K562 (cell line): ENCODE data around the gene TOR1AIP2. TPM values are rescaled to one million over a fixed set of nuclear protein-coding genes. Genes with fewer than 3 reads are reported as not detected.
A peak's percentile ranks its signal among the peaks of the same experiment; 100 is the strongest.

Experiments
- ATAC-seq: fragments of 200-7000 bp; cut with Tn5 transposase; 3 replicates; pipeline ENCODE4 v1.9.1; 2020; ENCODE audit warnings: moderate library complexity
- BruUV-seq: library from RNA; stranded (reverse); fragments of 400-500 nt; replicated peaks from 2 replicates; lab custom pipeline; 2021; lab: Mats Ljungman, UMichigan
- CTCF ChIA-PET: fragments of 300-600 bp; formaldehyde crosslinking; extraction: SDS; loops from one replicate; lab custom pipeline; 2021; ENCODE audit warnings: low intra/inter-chr PET ratio; lab: Yijun Ruan, JAX
- POLR2A ChIA-PET: fragments of 300-600, 350-650 bp; sonication (Branson Sonifier 250); formaldehyde crosslinking; extraction: SDS; loops from one replicate; lab custom pipeline; 2021; ENCODE audit warnings: antibody characterized with exemption, inconsistent platforms; lab: Yijun Ruan, JAX
- DNase-seq, 4 experiments: peaks; one replicate each; pipeline versions ENCODE4 v3.0.0 to v3.0.0-alpha.2; 2011 to 2018; ENCODE audit warnings: low spot score in 3 of 4, mixed read lengths in 3 of 4; ENCODE audit errors: extremely low read depth in 1 of 4
- FAIRE-seq: peaks from 2 replicates; lab custom pipeline; 2011; peaks lifted over from hg19 to GRCh38; lab: Jason Lieb, UNC
- H2AFZ ChIP-seq: 2 replicates; pipeline ENCODE4 v1.6.0; 2011; ENCODE audit warnings: low read depth, low read length, control low read depth, inconsistent platforms
- H3K27ac ChIP-seq: fragments of 200-600 bp; 3 replicates; pipeline ENCODE4 v1.8.0; 2011; ENCODE audit warnings: low read depth, mild to moderate bottlenecking, control low read depth, inconsistent platforms, low read length, moderate library complexity, mixed read lengths; ENCODE audit errors: extremely low read depth
- H3K27me3 ChIP-seq, 2 experiments: fragments of 300-600 bp in 1 of 2; 2 replicates in 1 of 2; 3 replicates in 1 of 2; pipeline versions ENCODE4 v1.6.0 to v1.8.0; 2011; ENCODE audit warnings: inconsistent platforms in 2 of 2, low read length in 2 of 2, mild to moderate bottlenecking in 1 of 2, mixed read lengths in 1 of 2, moderate library complexity in 1 of 2; ENCODE audit not compliant: control insufficient read depth in 2 of 2, insufficient read depth in 2 of 2
- H3K36me3 ChIP-seq: fragments of 300-600 bp; 3 replicates; pipeline ENCODE4 v1.8.0; 2011; ENCODE audit warnings: mild to moderate bottlenecking, low read length, inconsistent platforms; ENCODE audit not compliant: control insufficient read depth, insufficient read depth
- H3K4me1 ChIP-seq, 2 experiments: fragments of 200-600 bp in 1 of 2; replicated peaks in 1 of 2; 2 replicates in 1 of 2; 3 replicates in 1 of 2; pipeline versions ENCODE4 v1.5.1 to v1.8.0; 2011; ENCODE audit warnings: inconsistent platforms in 2 of 2, low read length in 2 of 2, mild to moderate bottlenecking in 1 of 2, mixed read lengths in 1 of 2, moderate library complexity in 1 of 2; ENCODE audit not compliant: control insufficient read depth in 2 of 2, insufficient read depth in 2 of 2
- H3K4me2 ChIP-seq: 2 replicates; pipeline ENCODE4 v1.6.1; 2011; ENCODE audit warnings: low read length, control low read depth, inconsistent platforms, mixed read lengths; ENCODE audit not compliant: insufficient read depth
- H3K4me3 ChIP-seq: fragments of 200-600 bp; sonication (generic), shearing (Covaris generic); 2 replicates; pipeline ENCODE4 v1.5.1; 2016; ENCODE audit warnings: control low read depth, inconsistent platforms
- H3K79me2 ChIP-seq: fragments of 200-600 bp; 3 replicates; pipeline ENCODE4 v1.8.0; 2011; ENCODE audit warnings: low read length, inconsistent platforms; ENCODE audit not compliant: control insufficient read depth, insufficient read depth
- H3K9ac ChIP-seq, 2 experiments: 2 replicates each; pipeline versions ENCODE4 v1.6.0 to v1.6.1; 2011; ENCODE audit warnings: low read depth in 2 of 2, low read length in 2 of 2, control low read depth in 1 of 2, inconsistent platforms in 1 of 2, mild to moderate bottlenecking in 1 of 2, mixed read lengths in 1 of 2; ENCODE audit not compliant: insufficient read depth in 1 of 2
- H3K9me1 ChIP-seq: one replicate; pipeline ENCODE4 v1.6.0; 2011; ENCODE audit warnings: inconsistent platforms, mild to moderate bottlenecking, low read length, moderate library complexity; ENCODE audit not compliant: control insufficient read depth, insufficient read depth
- H3K9me3 ChIP-seq: replicated peaks from 2 replicates; pipeline ENCODE4 v1.5.1; 2011; ENCODE audit warnings: low read depth, low read length, inconsistent platforms; ENCODE audit not compliant: control insufficient read depth, insufficient read depth
- H4K20me1 ChIP-seq: replicated peaks from 2 replicates; pipeline ENCODE4 v1.6.1; 2011; ENCODE audit warnings: low read length, inconsistent platforms, mixed read lengths; ENCODE audit not compliant: control insufficient read depth, insufficient read depth
- CREM ChIP-seq: IDR thresholded peaks from 2 replicates; pipeline ENCODE4 v1.6.1; 2014; ENCODE audit warnings: antibody characterized with exemption, low read depth
- ELF1 ChIP-seq: fragments of 200-800 bp; sonication (Bioruptor generic); IDR thresholded peaks from 2 replicates; pipeline ENCODE4 v1.6.1; 2016; ENCODE audit warnings: missing genetic modification characterization, missing compliant biosample characterization
- FOS ChIP-seq: IDR thresholded peaks from 3 replicates; pipeline ENCODE4 v1.6.1; 2011; ENCODE audit not compliant: insufficient read length; ENCODE audit errors: extremely low read depth
- FOXP1 ChIP-seq: sonication (generic); formaldehyde crosslinking; IDR thresholded peaks from 2 replicates; pipeline ENCODE4 v1.8.0; 2022; ENCODE audit warnings: mild to moderate bottlenecking, missing genetic modification reagents
- GATA2 ChIP-seq: sonication (generic); formaldehyde crosslinking; IDR thresholded peaks from 2 replicates; pipeline ENCODE4 v1.4.0; 2020; ENCODE audit warnings: mild to moderate bottlenecking, missing genetic modification reagents
- HIVEP1 ChIP-seq: fragments of 250-450 bp; sonication (Bioruptor Pico); IDR thresholded peaks from 2 replicates; pipeline ENCODE4 v1.4.0; 2020; ENCODE audit warnings: mild to moderate bottlenecking
- JUND ChIP-seq, 2 experiments: IDR thresholded peaks; 2 replicates in 1 of 2; 3 replicates in 1 of 2; pipeline ENCODE4 v1.6.1; 2011; ENCODE audit warnings: borderline replicate concordance in 2 of 2, low read depth in 2 of 2, low read length in 2 of 2, improper control_type of control experiment in 1 of 2, missing biosample characterization in 1 of 2, missing genetic modification characterization in 1 of 2, missing genetic modification reagents in 1 of 2
- KAT7 ChIP-seq: sonication (generic); formaldehyde crosslinking; IDR thresholded peaks from 2 replicates; pipeline ENCODE4 v1.8.0; 2022; ENCODE audit warnings: missing genetic modification reagents, mild to moderate bottlenecking, borderline replicate concordance
- MCM2 ChIP-seq: fragments of 450-650 bp; IDR thresholded peaks from 2 replicates; pipeline ENCODE4 v1.6.1; 2017; ENCODE audit warnings: low read depth, mild to moderate bottlenecking
- MTA1 ChIP-seq: fragments of 450-650 bp; IDR thresholded peaks from 2 replicates; pipeline ENCODE4 v1.6.1; 2017; ENCODE audit warnings: borderline replicate concordance
- NBN ChIP-seq: fragments of 450-650 bp; IDR thresholded peaks from 2 replicates; pipeline ENCODE4 v1.6.1; 2016; ENCODE audit warnings: low read depth, mild to moderate bottlenecking
- POLR2B ChIP-seq: fragments of 450-650 bp; IDR thresholded peaks from 2 replicates; pipeline ENCODE4 v1.6.1; 2018; ENCODE audit warnings: low read depth; ENCODE audit not compliant: partially characterized antibody
- RBBP5 ChIP-seq: fragments of 200-600 bp; sonication (generic); IDR thresholded peaks from 2 replicates; pipeline ENCODE4 v1.6.1; 2012; ENCODE audit warnings: borderline replicate concordance, mild to moderate bottlenecking, low read length, control low read depth, inconsistent platforms; ENCODE audit not compliant: insufficient read depth, poor library complexity, severe bottlenecking
- RBFOX2 ChIP-seq: fragments of 200-400 bp; formaldehyde crosslinking; IDR thresholded peaks from 2 replicates; pipeline ENCODE4 v1.6.1; 2017; ENCODE audit warnings: low read depth, mild to moderate bottlenecking, low read length, moderate library complexity
- RBM25 ChIP-seq: fragments of 200-400 bp; formaldehyde crosslinking; IDR thresholded peaks from 2 replicates; pipeline ENCODE4 v1.6.1; 2018; ENCODE audit warnings: low read length, low read depth, moderate library complexity; ENCODE audit not compliant: severe bottlenecking
- SMARCB1 ChIP-seq: IDR thresholded peaks from 2 replicates; pipeline ENCODE4 v1.6.1; 2011; ENCODE audit warnings: improper control_type of control experiment, low read depth; ENCODE audit not compliant: insufficient read length
- ZBTB2 ChIP-seq: fragments of 450-650 bp; IDR thresholded peaks from 2 replicates; pipeline ENCODE4 v1.6.1; 2016; ENCODE audit warnings: antibody characterized with exemption
- ZNF354B ChIP-seq: fragments of 250-450 bp; sonication (Bioruptor Pico); IDR thresholded peaks from 2 replicates; pipeline ENCODE4 v1.4.0; 2020
- WGBS: fragments of 100-300 bp; shearing (Covaris generic); methylation state at CpG from one replicate; pipeline ENCODE4 v1.1.6; 2016; ENCODE audit warnings: low coverage, mixed read lengths; ENCODE audit not compliant: insufficient coverage; ENCODE audit errors: missing lambda C conversion rate; 5-methylcytosine and 5-hydroxymethylcytosine counted together
- in situ Hi-C: fragments of 300-500 bp; cut with MboI; formaldehyde crosslinking; loops from 4 replicates; pipeline ENCODE4 v1.15.0; 2018; ENCODE audit warnings: inconsistent platforms, mixed read lengths
- intact Hi-C: fragments of 100-400 bp; cut with micrococcal nuclease; formaldehyde crosslinking; loops from 2 replicates; pipeline ENCODE4 v1.14.2; 2022
- polyA plus RNA-seq, 8 experiments: library from polyadenylated mRNA; depleted of rRNA in 4 of 8; stranded (reverse) in 5 of 8; unstranded in 3 of 8; fragments of >200 nt; fragmentation: Nextera tagmentation in 2 of 8; fragmentation: Illumina TruSeq in 1 of 8; extraction: Ambion mirVana in 2 of 8; extraction: Trizol in 1 of 8; gene quantifications; 2 replicates each; pipeline versions ENCODE4 v1.2.1 to v1.2.3, GENCODE V29; 2011 to 2014; ENCODE audit warnings: inconsistent platforms in 1 of 8, missing spikeins in 1 of 8
- total RNA-seq, 7 experiments: library from RNA; depleted of rRNA in 6 of 7; stranded (reverse); fragments of >200 nt in 6 of 7; fragmentation: Illumina TruSeq in 2 of 7; extraction: Trizol in 2 of 7; gene quantifications; 2 replicates each; pipeline versions ENCODE4 v1.2.1 to v1.2.3, GENCODE V29; 2011 to 2021; ENCODE audit warnings: low replicate concordance in 1 of 7
- TF ChIP-seq, protein P1 (sequence below): sonication (generic); formaldehyde crosslinking; IDR thresholded peaks from 2 replicates; pipeline ENCODE4 v1.4.0; 2020; ENCODE audit warnings: mild to moderate bottlenecking, missing genetic modification reagents

Gene TOR1AIP2
- total and polyA plus RNA-seq, 9 of the 15 experiments (the other 6 are each of a cell fraction or from before 2014, with no cell fraction given), result 16.7 to 122 (median 41.4) TPM

- intact Hi-C loops, result loop anchor here (1.0 to 10.0 kb wide), 6 partner anchors 103 to 1042 kb away; partner anchors contain the start of gene TOR3A
- TF ChIP-seq ZBTB2 (no peak), HIVEP1 (CRISPR knock-in tag) (no peak), SMARCB1 (no peak), FOS (no peak), MCM2 (no peak), RBFOX2 (no peak), NBN (no peak), RBM25 (no peak), GATA2 (CRISPR knock-in tag) (no peak), RBBP5 (no peak), MTA1 (no peak), ELF1 (no peak), JUND (IDR thresholded peaks at IDR 0.05; ENCODE audit: borderline replicate concordance, low read depth, low read length) (no peak), JUND (tag; IDR thresholded peaks at IDR 0.05; ENCODE audit: borderline replicate concordance, low read depth, low read length) (no peak), FOXP1 (CRISPR knock-in tag) (no peak), ZNF354B (CRISPR knock-in tag) (no peak), POLR2B (no peak), KAT7 (CRISPR knock-in tag) (no peak), CREM (0 out of 2 replicates have a peak, but pooled peaks have one; percentile 24)
- TF ChIP-seq, protein P1, sequence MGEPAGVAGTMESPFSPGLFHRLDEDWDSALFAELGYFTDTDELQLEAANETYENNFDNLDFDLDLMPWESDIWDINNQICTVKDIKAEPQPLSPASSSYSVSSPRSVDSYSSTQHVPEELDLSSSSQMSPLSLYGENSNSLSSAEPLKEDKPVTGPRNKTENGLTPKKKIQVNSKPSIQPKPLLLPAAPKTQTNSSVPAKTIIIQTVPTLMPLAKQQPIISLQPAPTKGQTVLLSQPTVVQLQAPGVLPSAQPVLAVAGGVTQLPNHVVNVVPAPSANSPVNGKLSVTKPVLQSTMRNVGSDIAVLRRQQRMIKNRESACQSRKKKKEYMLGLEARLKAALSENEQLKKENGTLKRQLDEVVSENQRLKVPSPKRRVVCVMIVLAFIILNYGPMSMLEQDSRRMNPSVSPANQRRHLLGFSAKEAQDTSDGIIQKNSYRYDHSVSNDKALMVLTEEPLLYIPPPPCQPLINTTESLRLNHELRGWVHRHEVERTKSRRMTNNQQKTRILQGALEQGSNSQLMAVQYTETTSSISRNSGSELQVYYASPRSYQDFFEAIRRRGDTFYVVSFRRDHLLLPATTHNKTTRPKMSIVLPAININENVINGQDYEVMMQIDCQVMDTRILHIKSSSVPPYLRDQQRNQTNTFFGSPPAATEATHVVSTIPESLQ, result no peak
Measured at GRCh38 chr1:179809506-179810366, 67.9 kb downstream of the TOR1AIP2 start.

More at GRCh38 chr1:179809506-179810366, 67.9 kb downstream of the TOR1AIP2 start:
- ATAC-seq, result peak; percentile 80
- H3K36me3 ChIP-seq, result no peaks in the 10 kb centered on the region
- peaks cover 49 to 83% of the 10 kb centered on the region in 2 experiments for H3K27me3 ChIP-seq
- H3K4me2 ChIP-seq, result no peak overlapping the region
- peaks cover 0 to 18% of the 10 kb centered on the region in 2 experiments; a peak in 4 of 5 replicates for H3K4me1 ChIP-seq
- H4K20me1 ChIP-seq, result peaks cover 13% of the 10 kb centered on the region
- no peaks in the 10 kb centered on the region for H3K9me1 ChIP-seq
- H3K9me3 ChIP-seq, result no peaks in the 10 kb centered on the region
- no peak overlapping the region for H3K4me3 ChIP-seq
- H3K79me2 ChIP-seq, result no peaks in the 10 kb centered on the region
- POLR2A ChIA-PET, result interaction anchor here (0.5 to 1.6 kb wide), 9 partner anchors 9 to 369 kb away, joined by 3 to 8 read pairs (median 5); no protein-coding TSS in a partner anchor
- in situ Hi-C loops, result loop anchor here (10.0 kb wide), 1 partner anchor 565 kb away; no protein-coding TSS in a partner anchor
- no peak overlapping the region for H3K27ac ChIP-seq
- no peak overlapping the region for H2AFZ ChIP-seq
- DNase-seq, result peak; percentile 74 to 82 (median 79)
- H3K9ac ChIP-seq, result no peak overlapping the region
- peak; percentile 94 for FAIRE-seq
- WGBS, result 15% methylated on average over 13 of the region's 14 CpGs
- CTCF ChIA-PET, result interaction anchor here (0.6 to 2.4 kb wide), 8 partner anchors 100 to 1267 kb away, joined by 3 to 22 read pairs (median 5); no protein-coding TSS in a partner anchor
- BruUV-seq, result no TSS peak
